Adrenal gland (tissue), 12 donors: Measurements from ENCODE around the gene MCM7. TPM values are rescaled to one million over a fixed set of nuclear protein-coding genes. Genes with fewer than 3 reads are reported as not detected.

Experiments
- DNase-seq, 7 donors: peaks; one replicate each; pipeline ENCODE4 v3.0.0-alpha.2; 2019 to 2020
- H3K27ac ChIP-seq, 5 donors: fragments of 200-600 bp; sonication (generic) in 4 of 5; 1 replicate in 3 of 5; 2 replicates in 2 of 5; pipeline versions ENCODE4 v1.5.1 to v1.8.0; 2016 to 2020; ENCODE audit warnings: mild to moderate bottlenecking in 1 of 5
- H3K27me3 ChIP-seq: fragments of 200-600 bp; 2 replicates; pipeline ENCODE4 v1.8.0; 2021
- H3K36me3 ChIP-seq, 2 donors: fragments of 200-600 bp; replicated peaks in 1 of 2; 1 replicate in 1 of 2; 2 replicates in 1 of 2; pipeline versions ENCODE4 v1.5.1 to v1.8.0; 2018 to 2022
- H3K4me1 ChIP-seq, 2 donors: fragments of 200-600 bp; replicated peaks in 1 of 2; 1 replicate in 1 of 2; 2 replicates in 1 of 2; pipeline versions ENCODE4 v1.5.1 to v1.8.0; 2018 to 2021
- H3K4me3 ChIP-seq, 4 donors: fragments of 200-600 bp; sonication (generic) in 3 of 4; one replicate each; pipeline ENCODE4 v1.5.1; 2016 to 2018
- H3K9me3 ChIP-seq, 3 donors: fragments of 200-600 bp; sonication (generic) in 1 of 3; replicated peaks in 1 of 3; 1 replicate in 2 of 3; 2 replicates in 1 of 3; pipeline versions ENCODE4 v1.5.1 to v1.8.0; 2016 to 2021
- POLR2A ChIP-seq, 2 donors: fragments of 450-650 bp; IDR thresholded peaks; one replicate each; pipeline ENCODE4 v1.6.1; 2017; ENCODE audit warnings: antibody characterized with exemption in 2 of 2, mild to moderate bottlenecking in 2 of 2, moderate library complexity in 1 of 2
- WGBS, 4 donors: extraction: QIAGEN DNeasy Blood & Tissue Kit in 2 of 4; methylation state at CpG; one replicate each; pipeline versions ENCODE4 v1.1.5 to v1.1.7; 2013 to 2017; 5-methylcytosine and 5-hydroxymethylcytosine counted together
- intact Hi-C, 2 donors: fragments of 100-400 bp; cut with DNase I; formaldehyde crosslinking; loops; one replicate each; pipeline versions ENCODE4 v1.14.1 to v1.15.0; 2022 to 2023
- polyA plus RNA-seq, 3 donors: library from polyadenylated mRNA; stranded (reverse); fragments of 200-250 nt in 2 of 3; fragments of 350-450 nt in 1 of 3; fragmentation: Illumina TruSeq in 1 of 3; extraction: RNeasy Lipid Tissue Mini Kit (QIAGEN cat#74804) in 1 of 3; gene quantifications; one replicate each; pipeline ENCODE4 v1.2.3, GENCODE V29; 2013 to 2014
- total RNA-seq, 9 donors: library from RNA; depleted of rRNA in 4 of 9; stranded (reverse); fragments of >200 nt in 4 of 9; fragments of 120-200 nt in 1 of 9; fragmentation: NEBNext Ultra II Directional in 1 of 9; extraction: Animal tissue kit (Norgen Biotek cat#: 25700) in 1 of 9; gene quantifications; one replicate each; pipeline versions ENCODE4 v1.1.0 to v1.2.4, GENCODE V29; 2013 to 2023
- TF ChIP-seq, protein P1 (sequence below), 6 experiments: fragments of 450-650 bp in 4 of 6; fragments of 200-600 bp in 2 of 6; sonication (generic) in 1 of 6; IDR thresholded peaks; 1 replicate in 5 of 6; 2 replicates in 1 of 6; pipeline versions ENCODE4 v1.5.1 to v1.8.0; 2016 to 2021; ENCODE audit warnings: antibody characterized with exemption in 6 of 6, mild to moderate bottlenecking in 2 of 6, moderate library complexity in 1 of 6
- donor health status: healthy with polysubstance abuse.
- donor health status: Bipolar disorder and iron deficiency.
- donor health status: DM: yes; HTN: yes; CAD: no.
- donor health status: DM: no; HTN: no; CAD: no.
- donor health status: DM: no; HTN: no; CAD: no.
- donor health status: DM: yes; HTN: yes; CAD: no.

MCM7 gene
- total and polyA plus RNA-seq, 12 donors: 12.2 to 72.3 (median 30.6) TPM

DNA sequence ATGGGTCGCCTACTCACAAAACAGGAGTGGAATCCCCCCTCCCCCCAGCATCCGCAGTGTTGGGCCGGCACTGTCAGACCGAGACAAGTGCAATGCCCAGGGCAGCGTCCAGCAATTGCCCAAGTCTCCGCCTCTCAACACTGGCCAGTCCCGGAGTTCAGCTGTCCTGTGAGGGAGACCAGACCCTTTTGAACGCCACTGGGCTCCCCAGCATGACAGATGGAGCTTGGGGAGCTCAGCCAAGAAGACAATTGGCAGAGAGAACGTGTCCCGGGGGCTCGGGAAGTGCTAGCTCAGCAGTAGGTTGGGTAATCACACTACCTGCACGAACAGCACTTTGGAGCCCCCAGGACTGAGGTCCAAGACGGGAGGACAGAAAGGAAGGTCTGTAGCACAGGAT lies 7.7 kb downstream of the MCM7 start:
- WGBS, 4 donors: 57 to 76% (median 60%) methylated on average over 5 to 13 of the region's 13 CpGs
- no peaks in the 10 kb centered on the region for H3K9me3 ChIP-seq
- intact Hi-C loops: no loop called here
- peaks cover 0 to 81% of the 10 kb centered on the region in 2 donors for H3K36me3 ChIP-seq
- no peak overlapping the region for H3K4me3 ChIP-seq
- no peak for DNase-seq
- H3K4me1 ChIP-seq: peaks cover 6 to 11% of the 10 kb centered on the region in 2 donors
- H3K27ac ChIP-seq: no peak overlapping the region
- no peak for TF ChIP-seq POLR2A (IDR thresholded peaks at IDR 0.05)
- TF ChIP-seq, protein P1, sequence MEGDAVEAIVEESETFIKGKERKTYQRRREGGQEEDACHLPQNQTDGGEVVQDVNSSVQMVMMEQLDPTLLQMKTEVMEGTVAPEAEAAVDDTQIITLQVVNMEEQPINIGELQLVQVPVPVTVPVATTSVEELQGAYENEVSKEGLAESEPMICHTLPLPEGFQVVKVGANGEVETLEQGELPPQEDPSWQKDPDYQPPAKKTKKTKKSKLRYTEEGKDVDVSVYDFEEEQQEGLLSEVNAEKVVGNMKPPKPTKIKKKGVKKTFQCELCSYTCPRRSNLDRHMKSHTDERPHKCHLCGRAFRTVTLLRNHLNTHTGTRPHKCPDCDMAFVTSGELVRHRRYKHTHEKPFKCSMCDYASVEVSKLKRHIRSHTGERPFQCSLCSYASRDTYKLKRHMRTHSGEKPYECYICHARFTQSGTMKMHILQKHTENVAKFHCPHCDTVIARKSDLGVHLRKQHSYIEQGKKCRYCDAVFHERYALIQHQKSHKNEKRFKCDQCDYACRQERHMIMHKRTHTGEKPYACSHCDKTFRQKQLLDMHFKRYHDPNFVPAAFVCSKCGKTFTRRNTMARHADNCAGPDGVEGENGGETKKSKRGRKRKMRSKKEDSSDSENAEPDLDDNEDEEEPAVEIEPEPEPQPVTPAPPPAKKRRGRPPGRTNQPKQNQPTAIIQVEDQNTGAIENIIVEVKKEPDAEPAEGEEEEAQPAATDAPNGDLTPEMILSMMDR (IDR thresholded peaks at IDR 0.05): no peak
- H3K27me3 ChIP-seq: no peaks in the 10 kb centered on the region

GRCh38 chr7:100093054-100093453 lies 8.1 kb downstream of the MCM7 start:
- TF ChIP-seq, protein P1 (IDR thresholded peaks at IDR 0.05): no peak
- no peak for TF ChIP-seq POLR2A (IDR thresholded peaks at IDR 0.05)
- no peak for DNase-seq
- no peak overlapping the region for H3K4me3 ChIP-seq
- H3K36me3 ChIP-seq: peaks cover 0 to 77% of the 10 kb centered on the region in 2 donors
- intact Hi-C loops: no loop called here
- no peaks in the 10 kb centered on the region for H3K9me3 ChIP-seq
- H3K27ac ChIP-seq: no peak overlapping the region
- 55 to 64% (median 58%) methylated on average over 8 of the region's 8 CpGs for WGBS, 4 donors
- H3K27me3 ChIP-seq: no peaks in the 10 kb centered on the region
- H3K4me1 ChIP-seq: peaks cover 9 to 15% of the 10 kb centered on the region in 2 donors

DNA sequence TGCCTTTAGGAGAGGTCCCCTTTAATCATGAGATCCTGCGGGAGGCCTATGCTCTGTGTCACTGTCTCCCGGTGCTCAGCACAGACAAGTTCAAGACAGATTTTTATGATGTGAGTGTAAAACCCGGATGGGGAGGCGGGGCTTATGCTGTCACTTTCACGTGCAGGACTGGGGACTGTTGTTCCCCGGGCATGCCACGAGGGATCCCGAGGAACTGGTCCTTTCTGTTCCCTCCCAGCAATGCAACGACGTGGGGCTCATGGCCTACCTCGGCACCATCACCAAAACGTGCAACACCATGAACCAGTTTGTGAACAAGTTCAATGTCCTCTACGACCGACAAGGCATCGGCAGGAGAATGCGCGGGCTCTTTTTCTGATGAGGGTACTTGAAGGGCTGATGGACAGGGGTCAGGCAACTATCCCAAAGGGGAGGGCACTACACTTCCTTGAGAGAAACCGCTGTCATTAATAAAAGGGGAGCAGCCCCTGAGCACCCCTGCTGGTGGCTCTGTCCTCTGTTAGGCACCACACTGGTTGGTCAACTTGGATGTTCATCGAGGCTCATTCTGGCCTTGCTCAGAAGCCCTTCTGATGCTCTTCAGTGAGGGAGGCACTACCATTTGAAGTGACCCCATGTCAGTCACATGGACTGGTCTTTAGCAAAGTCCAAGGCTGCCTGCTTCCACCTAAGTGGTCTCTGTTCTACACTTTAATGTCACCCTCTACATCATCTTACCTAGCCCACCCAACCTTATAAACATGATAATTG lies 9.6 kb downstream of the MCM7 start:
- Histone ChIP-seq H3K4me3 (no peak overlapping the region), H3K9me3 (no peaks in the 10 kb centered on the region), H3K27ac (no peak overlapping the region), H3K27me3 (no peaks in the 10 kb centered on the region), H3K36me3 (peaks cover 0 to 62% of the 10 kb centered on the region in 2 donors), H3K4me1 (peaks cover 9 to 27% of the 10 kb centered on the region in 2 donors)
- 65 to 77% (median 73%) methylated on average over 15 to 19 of the region's 19 CpGs for WGBS, 4 donors
- no peak for DNase-seq
- no peak for TF ChIP-seq POLR2A (IDR thresholded peaks at IDR 0.05)
- TF ChIP-seq, protein P1 (IDR thresholded peaks at IDR 0.05): no peak
- intact Hi-C loops: no loop called here

DNA sequence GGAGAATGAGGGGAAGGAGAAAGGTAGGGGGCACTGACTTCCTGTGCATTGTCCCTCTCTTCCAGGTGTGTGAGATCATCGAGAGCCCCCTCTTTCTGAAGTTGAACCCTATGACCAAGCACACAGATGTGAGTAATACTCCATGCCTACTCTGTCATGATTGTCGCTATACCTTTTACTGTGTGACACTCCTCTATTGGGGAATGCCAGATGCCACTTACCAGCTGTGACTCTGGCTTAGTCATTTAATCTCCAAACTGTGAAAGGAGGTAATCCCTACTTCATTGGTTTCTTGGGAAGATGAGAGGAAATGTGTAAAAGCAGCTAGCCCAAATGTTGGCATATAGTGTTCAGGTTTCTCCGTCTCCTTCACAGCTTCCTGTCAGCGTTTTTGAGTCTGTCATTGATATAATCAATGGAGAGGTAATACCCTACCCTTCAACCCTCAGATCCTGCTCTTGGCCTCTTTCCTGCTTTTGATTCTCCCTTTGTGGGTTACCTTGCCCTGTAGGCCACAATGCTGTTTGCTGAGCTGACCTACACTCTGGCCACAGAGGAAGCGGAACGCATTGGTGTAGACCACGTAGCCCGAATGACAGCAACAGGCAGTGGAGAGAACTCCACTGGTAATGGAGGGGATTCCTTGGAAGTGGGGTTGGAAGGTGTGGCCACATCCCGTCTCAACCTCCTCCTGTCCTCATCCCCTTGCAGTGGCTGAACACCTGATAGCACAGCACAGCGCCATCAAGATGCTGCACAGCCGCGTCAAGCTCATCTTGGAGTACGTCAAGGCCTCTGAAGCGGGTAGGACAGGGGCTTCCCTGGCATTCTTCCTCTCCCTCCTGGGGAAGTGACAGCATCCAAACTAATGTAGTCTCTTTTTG lies 10.4 kb downstream of the MCM7 start:
- intact Hi-C loops: no loop called here
- peaks cover 9 to 27% of the 10 kb centered on the region in 2 donors for H3K4me1 ChIP-seq
- no peaks in the 10 kb centered on the region for H3K27me3 ChIP-seq
- no peak for DNase-seq
- peaks cover 0 to 54% of the 10 kb centered on the region in 2 donors for H3K36me3 ChIP-seq
- H3K4me3 ChIP-seq: no peak overlapping the region
- H3K9me3 ChIP-seq: no peaks in the 10 kb centered on the region
- H3K27ac ChIP-seq: no peak overlapping the region
- 84 to 93% (median 89%) methylated on average over 14 of the region's 14 CpGs for WGBS, 4 donors
- TF ChIP-seq, protein P1 (IDR thresholded peaks at IDR 0.05): no peak
- TF ChIP-seq POLR2A (IDR thresholded peaks at IDR 0.05): no peak
